NT2/D1 (cell line): ENCODE data around the gene RMI2.
A peak's percentile ranks its signal among the peaks of the same experiment; 100 is the strongest.

Experiments
- DNase-seq: peaks from one replicate; pipeline ENCODE4 v3.0.0-alpha.2; 2011; ENCODE audit warnings: low read depth, low spot score
- H3K27me3 ChIP-seq: 2 replicates; pipeline ENCODE4 v1.6.0; 2011; ENCODE audit warnings: mild to moderate bottlenecking; ENCODE audit not compliant: insufficient read length, insufficient read depth
- H3K36me3 ChIP-seq: 2 replicates; pipeline ENCODE4 v1.6.1; 2011; ENCODE audit warnings: mild to moderate bottlenecking, low read length, mixed read lengths; ENCODE audit not compliant: insufficient read depth, insufficient read length
- H3K4me1 ChIP-seq: 2 replicates; pipeline ENCODE4 v1.5.1; 2011; ENCODE audit not compliant: insufficient read depth, insufficient read length
- H3K4me3 ChIP-seq: 2 replicates; pipeline ENCODE4 v1.5.1; 2011; ENCODE audit warnings: low read depth; ENCODE audit not compliant: insufficient read length
- H3K9ac ChIP-seq: 2 replicates; pipeline ENCODE4 v1.6.0; 2011; ENCODE audit warnings: low read depth; ENCODE audit not compliant: insufficient read length
- H3K9me3 ChIP-seq: 2 replicates; pipeline ENCODE4 v1.5.1; 2011; ENCODE audit warnings: mild to moderate bottlenecking, low read length; ENCODE audit not compliant: insufficient read depth
- SUZ12 ChIP-seq: IDR thresholded peaks from 2 replicates; pipeline ENCODE4 v1.6.1; 2011; ENCODE audit not compliant: insufficient read length, insufficient read depth; ENCODE audit errors: extremely low read depth
- YY1 ChIP-seq: IDR thresholded peaks from 2 replicates; pipeline ENCODE4 v1.6.1; 2011; ENCODE audit not compliant: insufficient read length, insufficient read depth
- ZNF274 ChIP-seq: IDR thresholded peaks from 2 replicates; pipeline ENCODE4 v1.6.1; 2011; ENCODE audit warnings: mild to moderate bottlenecking, low read depth, low read length

RMI2 gene

GRCh38 chr16:11307639-11308492, 37.4 kb upstream of the RMI2 start:
- Histone ChIP-seq H3K27me3 (no peaks in the 10 kb centered on the region), H3K4me1 (peaks cover 16% of the 10 kb centered on the region), H3K4me3 (no peak overlapping the region), H3K9me3 (no peaks in the 10 kb centered on the region), H3K36me3 (no peaks in the 10 kb centered on the region), H3K9ac (no peak overlapping the region)
- TF ChIP-seq YY1, result no peak
- no peak for TF ChIP-seq ZNF274
- TF ChIP-seq SUZ12, result no peak
- DNase-seq, result no peak

DNA sequence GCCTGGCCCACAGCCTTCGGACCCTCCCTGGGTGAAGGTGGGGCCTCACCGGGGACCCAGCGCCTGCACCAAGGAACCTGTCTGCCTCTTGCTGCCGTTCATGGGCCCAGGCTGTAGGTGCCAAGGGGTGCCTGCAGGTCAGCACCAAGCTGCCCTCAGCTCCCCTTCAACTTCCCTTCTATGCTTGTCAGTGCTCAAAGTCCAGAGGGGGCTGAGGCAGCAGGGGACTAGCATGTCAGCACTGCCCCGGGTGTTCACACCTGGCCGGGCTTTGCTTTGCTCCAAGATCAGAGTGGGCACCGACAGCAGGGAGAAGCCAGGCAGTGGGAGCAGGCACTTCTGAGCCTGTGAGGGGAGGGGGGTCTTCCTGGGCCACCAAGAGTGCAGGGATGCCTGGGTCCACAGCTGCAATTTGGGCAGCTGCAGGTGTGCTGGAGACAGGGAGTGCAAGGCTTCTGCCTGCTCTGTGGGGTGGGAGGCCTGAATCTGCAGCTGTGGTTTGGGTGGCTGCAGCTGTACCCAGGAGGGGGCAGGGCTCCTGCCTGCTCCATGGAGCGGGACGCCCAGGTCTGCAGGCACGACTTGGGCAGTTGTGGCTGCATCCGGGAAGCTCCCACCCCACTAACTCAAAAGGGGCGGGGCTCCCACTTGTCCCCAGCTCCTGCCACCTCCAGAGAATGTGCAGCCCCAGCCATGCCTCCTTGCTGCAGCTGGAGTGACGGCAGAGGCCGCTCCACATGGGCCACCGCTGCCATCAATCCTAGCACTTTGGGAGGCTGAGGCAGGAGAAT, 36.6 kb upstream of the RMI2 start:
- Histone ChIP-seq H3K9me3 (no peaks in the 10 kb centered on the region), H3K36me3 (no peaks in the 10 kb centered on the region), H3K4me1 (peaks cover 16% of the 10 kb centered on the region), H3K27me3 (no peaks in the 10 kb centered on the region), H3K4me3 (no peak overlapping the region), H3K9ac (no peak overlapping the region)
- DNase-seq, result no peak
- TF ChIP-seq YY1 (no peak), SUZ12 (no peak), ZNF274 (no peak)

GRCh38 chr16:11309895-11310633, 35.2 kb upstream of the RMI2 start:
- Histone ChIP-seq H3K9me3 (no peaks in the 10 kb centered on the region), H3K36me3 (no peaks in the 10 kb centered on the region), H3K4me3 (no peak overlapping the region), H3K27me3 (no peaks in the 10 kb centered on the region), H3K4me1 (peaks cover 26% of the 10 kb centered on the region), H3K9ac (no peak overlapping the region)
- TF ChIP-seq YY1 (no peak), ZNF274 (no peak), SUZ12 (no peak)
- DNase-seq, result no peak

- Histone ChIP-seq H3K9me3 (no peaks in the 10 kb centered on the region), H3K27me3 (no peaks in the 10 kb centered on the region), H3K36me3 (no peaks in the 10 kb centered on the region), H3K4me1 (peaks cover 26% of the 10 kb centered on the region), H3K4me3 (no peak overlapping the region), H3K9ac (no peak overlapping the region)
- no peak for DNase-seq
- no peak for TF ChIP-seq ZNF274
- TF ChIP-seq YY1, result no peak
- no peak for TF ChIP-seq SUZ12
Observed at GRCh38 chr16:11310634-11310977, 34.7 kb upstream of the RMI2 start.

DNA sequence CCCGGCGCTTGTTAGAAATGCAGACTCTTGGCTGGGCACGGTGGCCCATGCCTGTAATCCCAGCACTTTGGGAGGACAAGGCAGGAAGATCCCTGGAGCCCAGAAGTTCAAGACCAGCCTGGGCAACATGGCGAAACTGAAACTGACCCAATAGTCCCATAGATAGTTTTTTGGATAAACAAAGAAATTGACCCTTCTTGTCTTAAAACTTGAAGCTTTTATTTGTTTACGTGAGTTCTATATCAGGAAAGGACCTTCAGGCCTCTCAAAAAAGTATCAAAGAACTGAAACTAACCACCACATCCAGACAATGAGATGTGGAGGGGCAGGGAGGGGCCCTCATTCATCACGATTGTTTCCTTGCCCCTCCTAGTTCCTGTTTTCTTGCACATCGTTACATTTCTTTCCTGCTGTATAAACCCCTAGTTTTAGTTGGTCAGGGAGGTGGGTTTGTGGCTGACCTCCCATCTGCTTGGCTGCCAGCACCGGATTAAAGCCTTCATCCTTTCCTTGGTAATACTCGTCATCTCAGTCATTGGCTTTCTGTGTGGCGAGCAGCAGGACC, 34.2 kb upstream of the RMI2 start:
- TF ChIP-seq YY1 (no peak), ZNF274 (no peak), SUZ12 (no peak)
- no peak overlapping the region for H3K9ac ChIP-seq
- peaks cover 26% of the 10 kb centered on the region for H3K4me1 ChIP-seq
- no peaks in the 10 kb centered on the region for H3K9me3 ChIP-seq
- no peaks in the 10 kb centered on the region for H3K27me3 ChIP-seq
- no peaks in the 10 kb centered on the region for H3K36me3 ChIP-seq
- H3K4me3 ChIP-seq, result no peak overlapping the region
- no peak for DNase-seq

- Histone ChIP-seq H3K4me3 (no peak overlapping the region), H3K4me1 (peaks cover 32% of the 10 kb centered on the region), H3K9me3 (no peaks in the 10 kb centered on the region), H3K9ac (peak overlapping the region; percentile 9), H3K27me3 (no peaks in the 10 kb centered on the region), H3K36me3 (no peaks in the 10 kb centered on the region)
- DNase-seq, result peak; percentile 54
- TF ChIP-seq SUZ12 (no peak), YY1 (no peak), ZNF274 (no peak)
Observed at GRCh38 chr16:11312718-11313492, 32.4 kb upstream of the RMI2 start.
